Erythroblast (primary cell): ENCODE data around the gene CAPS.

ENCODE experiments used
- GATA1 ChIP-seq: IDR thresholded peaks from 2 replicates; pipeline ENCODE4 v1.6.1; 2011; ENCODE audit warnings: low read depth, mild to moderate bottlenecking, control low read depth, low read length, moderate library complexity
- POLR2A ChIP-seq: IDR thresholded peaks from 2 replicates; pipeline ENCODE4 v1.6.1; 2011; ENCODE audit warnings: mild to moderate bottlenecking, low read length

DNA sequence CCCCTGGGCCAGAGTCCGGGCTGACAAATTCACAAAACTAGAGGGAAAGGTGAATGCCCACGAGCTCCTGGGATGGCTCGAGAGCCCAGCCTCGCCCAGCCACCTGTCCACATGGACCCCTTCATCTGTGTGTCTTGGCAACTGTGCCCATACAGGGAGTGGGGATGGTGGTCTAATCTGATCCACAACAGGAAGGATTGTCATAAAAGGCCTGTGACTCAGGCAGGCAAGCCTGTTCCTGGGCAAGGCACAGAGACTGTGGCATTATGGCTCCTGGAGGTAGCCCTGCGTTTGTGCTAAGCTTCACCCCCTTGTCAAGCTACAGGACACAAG, 20.0 kb downstream of the CAPS start:
- TF ChIP-seq POLR2A: no peak
- no peak for TF ChIP-seq GATA1
